Sigmoid colon (tissue), 4 donors: ENCODE data around the gene FFAR2.

Source experiments
- EP300 ChIP-seq, 4 donors: sonication (generic); formaldehyde crosslinking; IDR thresholded peaks; one replicate each; pipeline ENCODE4 v1.6.1; 2017; ENCODE audit warnings: antibody characterized with exemption in 4 of 4
- POLR2A ChIP-seq, 2 donors: fragments of 450-650 bp; IDR thresholded peaks; one replicate each; pipeline ENCODE4 v1.6.1; 2016; ENCODE audit warnings: antibody characterized with exemption in 2 of 2, mild to moderate bottlenecking in 2 of 2, moderate library complexity in 2 of 2
- POLR2AphosphoS5 ChIP-seq, 4 donors: sonication (generic); formaldehyde crosslinking; IDR thresholded peaks; one replicate each; pipeline ENCODE4 v1.6.1; 2017; ENCODE audit warnings: antibody characterized with exemption in 4 of 4
- TF ChIP-seq, protein P1 (sequence below), 4 experiments: fragments of 450-650 bp in 3 of 4; fragments of 200-600 bp in 1 of 4; IDR thresholded peaks; one replicate each; pipeline ENCODE4 v1.5.1; 2016 to 2019; ENCODE audit warnings: antibody characterized with exemption in 4 of 4, mild to moderate bottlenecking in 3 of 4, moderate library complexity in 2 of 4

DNA sequence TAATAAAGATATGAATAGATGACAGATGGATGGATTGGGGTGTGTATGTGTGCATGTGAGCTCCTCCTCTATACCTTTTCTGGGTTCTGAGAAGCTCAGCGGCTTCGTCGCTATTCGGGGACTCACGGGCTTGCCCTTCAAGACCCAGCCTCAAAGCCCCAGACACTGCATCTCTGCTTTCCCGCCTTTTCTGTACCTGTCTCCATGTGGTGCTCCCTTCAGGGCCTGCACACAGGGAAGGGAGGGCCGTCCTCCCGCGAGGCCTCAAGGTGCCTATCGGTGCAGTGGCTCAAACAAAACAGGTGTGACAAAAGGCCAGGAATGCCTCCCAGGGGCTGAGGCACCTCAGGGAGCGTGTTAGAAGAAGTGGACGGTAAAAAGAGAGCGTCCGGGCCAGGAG lies 26.0 kb downstream of the FFAR2 start:
- TF ChIP-seq, protein P1, sequence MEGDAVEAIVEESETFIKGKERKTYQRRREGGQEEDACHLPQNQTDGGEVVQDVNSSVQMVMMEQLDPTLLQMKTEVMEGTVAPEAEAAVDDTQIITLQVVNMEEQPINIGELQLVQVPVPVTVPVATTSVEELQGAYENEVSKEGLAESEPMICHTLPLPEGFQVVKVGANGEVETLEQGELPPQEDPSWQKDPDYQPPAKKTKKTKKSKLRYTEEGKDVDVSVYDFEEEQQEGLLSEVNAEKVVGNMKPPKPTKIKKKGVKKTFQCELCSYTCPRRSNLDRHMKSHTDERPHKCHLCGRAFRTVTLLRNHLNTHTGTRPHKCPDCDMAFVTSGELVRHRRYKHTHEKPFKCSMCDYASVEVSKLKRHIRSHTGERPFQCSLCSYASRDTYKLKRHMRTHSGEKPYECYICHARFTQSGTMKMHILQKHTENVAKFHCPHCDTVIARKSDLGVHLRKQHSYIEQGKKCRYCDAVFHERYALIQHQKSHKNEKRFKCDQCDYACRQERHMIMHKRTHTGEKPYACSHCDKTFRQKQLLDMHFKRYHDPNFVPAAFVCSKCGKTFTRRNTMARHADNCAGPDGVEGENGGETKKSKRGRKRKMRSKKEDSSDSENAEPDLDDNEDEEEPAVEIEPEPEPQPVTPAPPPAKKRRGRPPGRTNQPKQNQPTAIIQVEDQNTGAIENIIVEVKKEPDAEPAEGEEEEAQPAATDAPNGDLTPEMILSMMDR (IDR thresholded peaks at IDR 0.05) = no peak
- TF ChIP-seq POLR2A (IDR thresholded peaks at IDR 0.05) (no peak), EP300 (IDR thresholded peaks at IDR 0.05) (no peak), POLR2AphosphoS5 (IDR thresholded peaks at IDR 0.05) (no peak)
